HG03159 (cell line): Measurements from ENCODE around the gene TRAF3.

Source experiments
- ATAC-seq: cut with Tn5 transposase; IDR thresholded peaks from one replicate; pipeline ENCODE4 v1.9.1; 2021; ENCODE audit warnings: mild to moderate bottlenecking, moderate library complexity; ENCODE audit not compliant: unreplicated experiment

The TRAF3 gene

GRCh38 chr14:102775855-102776760, 1.1 kb upstream of the TRAF3 start:
- no peak for ATAC-seq

GRCh38 chr14:102777711-102778337, 575 bp downstream of the TRAF3 start:
- ATAC-seq = peak; percentile 14

- ATAC-seq = no peak
Observed at GRCh38 chr14:102778338-102779083, 1.3 kb downstream of the TRAF3 start.

- no peak for ATAC-seq
Observed at GRCh38 chr14:102779084-102779462, 1.8 kb downstream of the TRAF3 start.

GRCh38 chr14:102779574-102780315, 2.5 kb downstream of the TRAF3 start:
- ATAC-seq = no peak

DNA sequence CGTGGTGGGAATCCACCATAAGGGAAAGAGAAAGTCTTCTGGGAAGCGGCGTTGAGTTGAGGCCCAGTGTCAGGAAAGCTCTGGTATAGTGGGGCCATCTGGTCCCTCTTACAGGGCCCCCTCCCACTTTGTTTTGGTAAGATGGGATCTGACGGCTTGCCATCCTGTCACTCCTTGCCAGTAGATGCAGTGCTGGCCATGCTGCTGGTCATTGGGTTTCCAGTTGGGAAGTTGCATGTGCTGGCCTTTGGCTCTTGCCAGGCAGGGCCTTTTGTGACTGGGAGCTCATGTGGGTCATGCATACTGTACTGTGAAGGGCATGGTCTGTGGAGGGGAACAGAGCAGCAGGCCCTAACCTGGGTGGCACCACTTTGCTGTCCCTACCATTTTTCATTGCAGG, 3.8 kb downstream of the TRAF3 start:
- ATAC-seq = no peak

GRCh38 chr14:102782974-102783373, 5.7 kb downstream of the TRAF3 start:
- ATAC-seq = no peak

DNA sequence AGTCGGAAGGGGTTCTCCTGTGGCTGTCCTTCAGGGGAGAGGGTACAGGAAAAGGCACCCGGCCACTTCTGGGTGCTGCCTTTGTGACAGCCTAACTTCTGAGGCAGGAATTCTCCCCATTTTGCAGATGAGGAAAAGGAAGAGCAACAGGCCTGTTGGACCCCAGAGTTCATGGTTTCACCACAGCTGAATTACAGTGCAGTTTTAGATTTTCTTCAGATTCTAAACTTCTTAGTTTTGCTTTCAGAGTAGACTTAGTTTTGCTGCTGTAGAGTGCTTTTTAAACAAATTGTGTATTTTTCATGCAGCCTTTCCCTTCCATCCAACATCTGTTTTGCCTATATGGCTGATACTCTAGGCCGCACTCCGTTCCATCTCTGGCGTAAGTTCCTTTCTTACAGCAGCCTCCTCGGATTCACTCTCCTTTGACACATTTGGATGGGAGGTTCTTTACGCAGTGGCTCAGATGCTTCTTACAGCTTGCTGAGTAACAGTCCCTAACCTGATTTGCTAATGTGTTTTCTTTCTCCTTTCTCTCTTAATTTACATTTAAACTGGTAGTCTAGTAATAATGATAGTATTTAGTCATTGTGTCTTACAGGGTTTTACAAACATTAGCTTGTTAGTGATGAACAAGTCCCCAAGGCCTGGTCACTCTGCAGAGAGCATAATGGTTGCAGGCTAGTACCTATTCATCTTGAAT, 7.8 kb downstream of the TRAF3 start:
- ATAC-seq = no peak

DNA sequence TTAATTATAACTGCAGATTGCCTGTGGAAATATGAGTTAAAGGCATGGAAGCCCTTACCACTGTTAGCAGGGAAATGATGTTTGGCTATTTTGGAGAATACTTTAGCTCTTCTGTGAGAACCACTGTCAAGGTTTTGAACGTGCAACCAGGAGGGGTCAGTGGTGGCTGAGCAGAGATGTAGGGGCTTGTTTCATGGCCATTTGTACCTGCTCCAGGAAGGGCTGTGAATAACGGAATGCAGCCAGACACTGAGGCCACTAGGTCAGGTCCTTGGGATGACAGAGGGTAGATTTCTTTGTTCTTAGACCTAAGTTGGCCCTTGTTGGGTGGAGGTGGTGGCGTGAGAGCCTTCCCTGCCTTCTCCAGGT, 8.3 kb downstream of the TRAF3 start:
- ATAC-seq = no peak

DNA sequence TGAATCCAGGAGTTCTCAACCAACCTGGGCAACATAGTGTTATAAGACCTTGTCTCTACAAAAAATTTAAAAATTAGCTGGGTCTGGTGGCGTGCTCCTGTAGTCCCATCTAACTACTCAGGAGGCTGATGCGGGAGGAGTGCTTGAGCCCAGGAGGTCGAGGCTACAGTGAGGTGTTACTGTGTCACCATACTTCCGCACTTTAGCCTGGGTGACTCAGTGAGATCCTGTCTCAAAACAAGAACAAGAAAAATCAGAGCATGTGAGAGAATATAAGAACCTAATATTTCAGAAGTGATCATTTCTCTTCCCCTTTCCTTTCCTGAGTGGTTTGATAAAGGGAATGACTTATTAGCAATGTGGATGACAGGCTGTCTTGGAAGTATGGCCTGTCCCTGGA, 9.5 kb downstream of the TRAF3 start:
- ATAC-seq = no peak

DNA sequence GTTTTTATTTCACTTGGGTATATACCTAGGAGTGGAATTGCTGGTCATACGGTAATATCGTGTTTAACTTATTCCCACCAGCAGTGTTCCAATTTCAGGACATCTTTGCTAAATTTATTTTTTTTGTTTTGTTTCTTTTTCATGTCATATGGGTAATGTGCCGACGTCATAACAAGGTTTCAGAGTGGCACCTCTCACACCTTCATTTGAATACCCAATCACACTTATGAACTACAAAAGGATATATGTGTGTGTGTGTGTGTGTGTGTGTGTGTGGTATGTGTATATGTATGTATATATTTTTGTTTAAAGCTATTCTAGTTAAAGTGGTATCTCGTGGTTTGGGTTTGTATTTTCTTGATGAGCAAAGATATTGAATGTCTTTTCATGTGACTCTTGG, 12.1 kb downstream of the TRAF3 start:
- no peak for ATAC-seq

DNA sequence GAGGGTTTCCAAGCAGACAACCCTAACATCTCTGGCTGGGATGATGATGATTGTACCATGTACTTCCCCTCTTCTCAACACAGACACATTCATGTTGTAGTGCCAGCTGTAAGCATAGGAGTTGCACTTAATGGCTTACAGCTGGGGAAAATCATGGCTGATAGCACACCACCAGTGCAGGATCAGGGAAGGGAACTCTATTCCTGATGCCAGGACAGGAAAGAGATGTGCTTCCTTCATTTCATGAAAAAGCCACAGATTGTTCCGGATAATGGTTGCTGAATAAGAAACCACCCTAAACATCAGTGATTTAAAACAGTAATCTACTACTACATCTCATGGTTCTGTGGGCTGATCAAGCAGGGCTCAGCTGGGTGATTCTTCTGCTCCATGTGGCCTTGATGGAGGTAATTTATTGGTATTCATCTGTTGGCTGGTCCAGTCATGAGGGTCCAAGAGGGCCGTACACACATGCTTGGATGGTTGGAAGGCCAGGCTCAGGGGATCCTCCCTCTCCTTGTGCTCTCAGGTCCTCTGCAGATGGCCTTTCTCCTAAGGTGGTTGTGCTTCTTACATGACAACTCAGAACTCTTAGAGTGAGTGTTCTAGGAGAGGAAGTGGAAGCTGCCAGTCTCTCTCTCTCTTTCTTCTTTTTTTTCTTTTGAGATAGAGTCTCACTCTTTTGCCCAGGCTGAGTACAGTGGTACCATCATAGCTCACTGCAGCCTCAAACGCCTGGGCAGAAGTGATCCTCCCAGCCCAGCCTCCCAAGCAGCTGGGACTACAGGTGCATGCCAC, 16.5 kb downstream of the TRAF3 start:
- no peak for ATAC-seq

DNA sequence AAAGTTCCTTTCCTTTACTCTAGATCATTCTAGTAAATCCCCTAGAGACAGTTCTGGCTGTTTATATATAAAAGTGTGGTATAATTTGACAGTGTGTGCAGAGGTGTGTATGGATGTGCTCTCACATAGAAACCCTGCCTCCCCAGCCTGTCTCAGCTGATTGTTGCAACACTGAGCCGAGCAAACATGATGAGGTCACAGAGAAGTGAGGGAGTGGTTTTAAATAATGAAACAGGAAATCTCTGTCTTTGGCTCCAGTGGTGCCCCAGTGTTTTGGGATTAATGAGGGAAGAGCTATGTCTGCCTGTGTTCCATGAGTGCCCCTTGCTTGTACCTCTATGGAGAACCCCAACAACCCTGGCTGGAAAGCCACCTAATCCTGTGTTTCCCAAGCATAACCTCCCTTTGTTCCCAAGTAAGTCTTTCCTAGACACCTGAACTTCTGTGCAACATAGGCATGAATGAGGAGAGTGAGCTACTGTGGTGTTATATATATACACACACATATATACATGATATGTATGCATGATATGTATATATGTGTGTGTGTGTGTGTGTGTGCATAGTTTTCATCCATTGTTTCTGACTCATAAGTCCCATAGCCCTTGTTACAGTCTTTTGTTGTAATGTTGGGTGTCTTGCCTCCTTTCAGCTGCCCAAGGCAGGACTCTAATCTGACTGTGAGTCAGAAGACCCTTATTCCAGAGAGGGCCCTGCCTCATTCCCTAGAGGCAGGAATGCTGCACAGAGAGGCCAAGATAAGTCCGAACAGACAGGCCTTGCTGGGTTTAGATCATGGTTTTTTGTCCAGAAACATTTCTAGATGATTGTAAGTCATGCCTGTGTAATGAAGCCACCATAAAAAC, 18.0 kb downstream of the TRAF3 start:
- ATAC-seq = no peak

DNA sequence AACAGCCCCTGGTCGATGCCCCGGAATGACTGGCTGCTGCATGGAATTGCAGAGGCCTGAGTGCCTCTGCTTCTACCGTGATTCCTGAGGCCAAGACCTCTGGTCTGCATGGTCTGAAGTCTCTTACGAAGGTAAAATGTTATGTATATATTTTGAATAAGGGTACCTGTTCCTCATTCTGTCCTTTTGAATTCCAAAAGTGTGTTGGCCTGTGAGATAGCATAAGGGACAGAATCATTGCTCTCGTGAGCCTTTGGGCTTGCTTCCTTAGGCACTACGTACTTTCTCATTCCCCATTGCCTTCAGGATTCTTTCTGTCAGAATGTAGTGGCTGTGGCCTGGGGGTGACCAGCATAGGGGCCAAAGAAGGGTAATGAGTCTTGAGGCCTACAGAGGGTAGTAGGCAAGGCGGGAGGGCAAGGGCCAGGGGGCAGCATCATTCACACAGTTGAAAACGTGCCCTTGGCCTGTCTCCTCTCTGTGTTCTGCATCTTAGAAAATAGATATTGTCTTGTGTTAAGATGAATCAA, 19.5 kb downstream of the TRAF3 start:
- ATAC-seq = no peak

GRCh38 chr14:102798926-102799325, 21.7 kb downstream of the TRAF3 start:
- ATAC-seq = peak; percentile 44

- no peak for ATAC-seq
Observed at GRCh38 chr14:102799684-102800562, 22.7 kb downstream of the TRAF3 start.

DNA sequence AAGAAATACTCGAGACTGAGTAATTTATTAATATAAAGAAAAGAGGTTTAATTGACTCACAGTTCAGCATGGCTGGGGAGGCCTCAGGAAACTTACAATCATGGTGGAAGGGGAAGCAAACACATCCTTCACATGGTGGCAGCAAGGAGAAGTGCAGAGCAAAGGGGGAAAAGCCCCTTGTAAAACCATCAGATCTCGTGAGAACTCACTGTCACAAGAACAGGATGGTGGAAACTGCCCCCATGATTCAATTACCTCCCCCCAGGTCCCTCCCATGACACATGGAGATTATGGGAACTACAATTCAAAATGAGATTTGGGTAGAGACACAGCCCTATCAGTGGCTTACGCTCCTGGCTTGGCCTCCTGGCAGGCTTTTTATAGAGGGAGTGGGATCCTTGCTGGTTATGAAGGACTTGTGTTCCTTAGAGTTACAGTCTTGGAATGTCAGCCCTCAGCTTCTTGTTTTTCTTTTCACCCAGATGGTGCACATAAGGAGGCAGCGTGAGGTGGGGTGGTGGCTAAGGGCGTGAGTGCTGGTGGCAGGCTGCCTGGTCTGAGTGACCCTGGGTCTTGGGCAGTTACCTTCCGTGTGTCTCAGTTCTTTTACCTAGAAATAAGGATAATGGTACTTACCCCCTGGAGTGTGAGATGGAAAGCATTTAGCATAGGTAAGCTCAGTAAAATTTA, 25.7 kb downstream of the TRAF3 start:
- no peak for ATAC-seq
